Lung (tissue), 12 donors: ENCODE data around the gene FATE1. TPM values are rescaled to one million over a fixed set of nuclear protein-coding genes. Genes with fewer than 3 reads are reported as not detected.

Source experiments
- ATAC-seq: fragments of 200-7000 bp; cut with Tn5 transposase; one replicate; pipeline ENCODE4 v1.9.1; 2020; ENCODE audit warnings: moderate number of reproducible peaks; ENCODE audit not compliant: insufficient read depth, low FRiP score
- DNase-seq, 3 donors: peaks; one replicate each; pipeline ENCODE4 v3.0.0-alpha.2; 2013 to 2017
- H3K27ac ChIP-seq, 2 donors: one replicate each; pipeline ENCODE4 v1.5.1; 2013; ENCODE audit warnings: mild to moderate bottlenecking in 2 of 2, moderate library complexity in 2 of 2, control low read depth in 1 of 2, inconsistent platforms in 1 of 2, low read depth in 1 of 2, low read length in 1 of 2
- H3K27me3 ChIP-seq, 3 donors: one replicate each; pipeline ENCODE4 v1.5.1; 2013; ENCODE audit warnings: low read length in 2 of 3; ENCODE audit not compliant: control insufficient read depth in 3 of 3, insufficient read depth in 3 of 3
- H3K36me3 ChIP-seq, 4 donors: one replicate each; pipeline ENCODE4 v1.5.1; 2013; ENCODE audit warnings: low read length in 4 of 4, mild to moderate bottlenecking in 1 of 4, moderate library complexity in 1 of 4; ENCODE audit not compliant: control insufficient read depth in 4 of 4, insufficient read depth in 4 of 4
- H3K4me1 ChIP-seq, 5 donors: one replicate each; pipeline ENCODE4 v1.5.1; 2013; ENCODE audit warnings: low read length in 5 of 5, mild to moderate bottlenecking in 2 of 5, moderate library complexity in 1 of 5; ENCODE audit not compliant: control insufficient read depth in 5 of 5, insufficient read depth in 5 of 5
- H3K4me3 ChIP-seq: one replicate; pipeline ENCODE4 v1.5.1; 2013; ENCODE audit warnings: mild to moderate bottlenecking, control low read depth, moderate library complexity
- H3K9ac ChIP-seq, 2 donors: one replicate each; pipeline ENCODE4 v1.5.1; 2013; ENCODE audit warnings: low read length in 2 of 2, control low read depth in 1 of 2; ENCODE audit not compliant: insufficient read depth in 1 of 2
- H3K9me3 ChIP-seq, 4 donors: one replicate each; pipeline ENCODE4 v1.5.1; 2013; ENCODE audit warnings: low read length in 3 of 4, mild to moderate bottlenecking in 1 of 4, moderate library complexity in 1 of 4; ENCODE audit not compliant: control insufficient read depth in 4 of 4, insufficient read depth in 3 of 4
- WGBS, 2 donors: extraction: QIAGEN DNeasy Blood & Tissue Kit; methylation state at CpG; one replicate each; pipeline ENCODE4 v1.1.7; 2013; 5-methylcytosine and 5-hydroxymethylcytosine counted together
- polyA plus RNA-seq, 2 donors: library from polyadenylated mRNA; stranded (reverse); fragments of 200-250 nt; gene quantifications; one replicate each; pipeline ENCODE4 v1.2.1, GENCODE V29; 2013
- total RNA-seq, 2 donors: library from RNA; depleted of rRNA in 1 of 2; stranded (reverse); fragments of >200 nt in 1 of 2; gene quantifications; one replicate each; pipeline ENCODE4 v1.2.1, GENCODE V29; 2014 to 2021
- TF ChIP-seq, protein P1 (sequence below): IDR thresholded peaks from 2 replicates; pipeline ENCODE4 v1.5.1; 2012; ENCODE audit warnings: mild to moderate bottlenecking; ENCODE audit errors: control extremely low read depth, extremely low read depth
- donor health status: control.
- donor health status: control.
- donor health status: Bipolar disorder and iron deficiency.
- donor health status: healthy.
- donor health status: DM: yes; HTN: yes; CAD: no.

The FATE1 gene
- total and polyA plus RNA-seq, 4 donors, result 0.05 to 1.0 (median 0.37) TPM; not detected in 1

DNA sequence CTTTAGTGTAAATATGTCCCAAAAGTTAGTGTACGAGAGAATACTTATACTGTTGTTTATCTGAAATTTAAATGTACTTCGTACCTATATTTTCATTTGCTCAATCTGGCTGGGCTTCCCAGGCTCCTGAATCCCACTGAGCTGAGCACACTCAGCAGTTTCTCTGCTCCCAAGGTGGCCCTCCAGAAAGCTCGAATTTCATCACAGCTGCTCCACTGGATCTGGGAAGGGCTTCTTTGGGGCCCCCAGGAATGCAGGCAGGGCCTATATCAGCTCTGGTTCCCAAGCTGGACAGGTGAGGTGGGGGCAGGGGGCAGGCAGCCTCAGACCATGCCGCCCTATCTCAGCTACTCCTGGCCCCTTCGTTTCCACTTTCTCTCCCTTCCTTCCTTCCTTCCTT, 1.5 kb upstream of the FATE1 start:
- Histone ChIP-seq H3K4me3 (no peak overlapping the region), H3K9me3 (peaks cover 0 to 3% (median 0%) of the 10 kb centered on the region in 4 donors), H3K27me3 (peaks cover 0 to 6% (median 2%) of the 10 kb centered on the region in 3 donors), H3K4me1 (peaks cover 0 to 4% (median 0%) of the 10 kb centered on the region in 5 donors), H3K27ac (no peak overlapping the region), H3K36me3 (no peaks in the 10 kb centered on the region), H3K9ac (no peak overlapping the region)
- TF ChIP-seq, protein P1, sequence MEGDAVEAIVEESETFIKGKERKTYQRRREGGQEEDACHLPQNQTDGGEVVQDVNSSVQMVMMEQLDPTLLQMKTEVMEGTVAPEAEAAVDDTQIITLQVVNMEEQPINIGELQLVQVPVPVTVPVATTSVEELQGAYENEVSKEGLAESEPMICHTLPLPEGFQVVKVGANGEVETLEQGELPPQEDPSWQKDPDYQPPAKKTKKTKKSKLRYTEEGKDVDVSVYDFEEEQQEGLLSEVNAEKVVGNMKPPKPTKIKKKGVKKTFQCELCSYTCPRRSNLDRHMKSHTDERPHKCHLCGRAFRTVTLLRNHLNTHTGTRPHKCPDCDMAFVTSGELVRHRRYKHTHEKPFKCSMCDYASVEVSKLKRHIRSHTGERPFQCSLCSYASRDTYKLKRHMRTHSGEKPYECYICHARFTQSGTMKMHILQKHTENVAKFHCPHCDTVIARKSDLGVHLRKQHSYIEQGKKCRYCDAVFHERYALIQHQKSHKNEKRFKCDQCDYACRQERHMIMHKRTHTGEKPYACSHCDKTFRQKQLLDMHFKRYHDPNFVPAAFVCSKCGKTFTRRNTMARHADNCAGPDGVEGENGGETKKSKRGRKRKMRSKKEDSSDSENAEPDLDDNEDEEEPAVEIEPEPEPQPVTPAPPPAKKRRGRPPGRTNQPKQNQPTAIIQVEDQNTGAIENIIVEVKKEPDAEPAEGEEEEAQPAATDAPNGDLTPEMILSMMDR, result no peak
- DNase-seq (peak in 1 of 3 donors; percentile 21), ATAC-seq (no peak)
- WGBS, 2 donors, result 52% methylated on average over 4 to 5 of the region's 5 CpGs

DNA sequence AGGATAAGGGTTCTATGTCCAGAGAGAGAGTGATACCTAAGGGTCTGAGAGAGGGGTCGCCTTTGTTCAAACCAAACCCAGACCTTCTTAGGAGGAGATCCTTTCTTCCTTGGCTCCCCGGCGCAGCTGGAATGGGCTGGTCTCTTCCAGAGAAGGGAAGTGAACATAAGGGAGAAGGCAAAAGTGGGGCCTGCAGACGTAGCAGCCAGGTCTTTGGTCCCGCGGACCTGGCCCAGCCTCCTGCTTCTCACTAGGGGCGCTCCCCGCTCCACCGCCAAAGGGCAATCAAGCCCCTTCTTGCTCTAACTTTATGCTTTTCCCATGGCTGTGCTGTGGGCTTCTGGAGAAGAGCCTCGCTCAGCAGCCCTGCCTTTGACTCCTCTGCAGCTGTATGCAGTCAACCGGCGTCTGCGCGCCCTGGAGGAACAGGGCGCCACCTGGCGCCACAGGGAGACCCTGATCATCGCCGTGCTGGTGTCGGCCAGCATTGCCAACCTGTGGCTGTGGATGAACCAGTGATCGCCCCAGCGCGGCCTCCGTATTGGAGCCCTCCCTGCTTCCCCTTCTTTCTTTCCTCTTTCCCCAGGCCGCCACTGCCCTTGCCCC, 6.5 kb downstream of the FATE1 start:
- H3K4me1 ChIP-seq, result peaks cover 0 to 4% (median 0%) of the 10 kb centered on the region in 5 donors
- H3K9me3 ChIP-seq, result no peaks in the 10 kb centered on the region
- H3K36me3 ChIP-seq, result no peaks in the 10 kb centered on the region
- WGBS, 2 donors, result 47 to 73% methylated on average over 20 to 24 of the region's 24 CpGs
- DNase-seq, result peak; percentile 27 to 48 (median 47)
- ATAC-seq, result no peak
- TF ChIP-seq, protein P1, result no peak
- H3K27me3 ChIP-seq, result peaks cover 0 to 2% (median 0%) of the 10 kb centered on the region in 3 donors
- H3K27ac ChIP-seq, result no peak overlapping the region
- no peak overlapping the region for H3K4me3 ChIP-seq
- no peak overlapping the region for H3K9ac ChIP-seq

DNA sequence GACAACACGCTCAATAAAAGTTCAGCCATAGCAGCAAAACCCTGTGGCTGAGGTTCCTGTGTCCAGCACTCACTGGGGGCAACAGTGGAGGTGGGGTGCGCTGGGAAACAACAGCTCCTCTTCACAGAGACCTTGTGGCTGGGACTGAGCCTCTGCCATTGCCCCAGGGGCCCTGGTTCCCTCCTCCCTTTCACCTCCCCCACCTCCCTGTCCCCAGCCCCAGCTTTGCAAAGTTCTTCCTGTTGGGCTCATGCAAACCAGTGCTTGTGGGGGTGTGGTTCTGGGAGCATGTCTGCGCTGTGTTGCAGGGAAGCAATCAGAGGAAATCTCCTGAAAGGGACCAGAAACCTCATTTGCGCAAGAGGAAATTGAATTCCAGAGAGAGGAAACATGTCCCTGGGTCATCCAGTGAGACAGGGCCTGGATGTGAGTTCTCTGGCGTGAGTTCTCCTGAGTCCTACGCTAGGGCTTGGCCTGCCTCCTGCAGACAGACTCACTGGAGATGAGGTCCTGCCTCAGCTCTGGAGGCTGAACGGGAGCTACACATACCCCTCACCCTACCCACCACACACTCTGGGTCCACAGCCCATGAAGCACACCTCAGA, 7.4 kb downstream of the FATE1 start:
- Histone ChIP-seq H3K27me3 (peaks cover 0 to 4% (median 0%) of the 10 kb centered on the region in 3 donors), H3K36me3 (no peaks in the 10 kb centered on the region), H3K9me3 (no peaks in the 10 kb centered on the region), H3K4me1 (peaks cover 0 to 4% (median 0%) of the 10 kb centered on the region in 5 donors), H3K9ac (no peak overlapping the region), H3K27ac (no peak overlapping the region), H3K4me3 (no peak overlapping the region)
- TF ChIP-seq, protein P1, result no peak
- DNase-seq, result peak in 1 of 3 donors; percentile 17
- no peak for ATAC-seq
- WGBS, 2 donors, result 66 to 69% methylated on average over 6 to 7 of the region's 7 CpGs
